MM.1S (cell line): ENCODE measurements around the gene SURF6.

Experiments used
- DNase-seq: peaks from one replicate; pipeline ENCODE4 v3.0.0-alpha.2; 2015
- H2AFZ ChIP-seq: fragments of 300-600 bp; sonication (generic); 2 replicates; pipeline ENCODE4 v1.6.0; 2016; ENCODE audit warnings: antibody characterized with exemption, low read length
- H3F3A ChIP-seq: fragments of 300-600 bp; sonication (generic); 2 replicates; pipeline ENCODE4 v1.6.1; 2016; ENCODE audit warnings: mild to moderate bottlenecking, antibody characterized with exemption, low read length, moderate library complexity, mixed read lengths; ENCODE audit not compliant: insufficient read depth
- H3K27ac ChIP-seq: fragments of 300-600 bp; sonication (generic); 2 replicates; pipeline ENCODE4 v1.5.1; 2016; ENCODE audit warnings: mild to moderate bottlenecking, low read length
- H3K27me3 ChIP-seq: fragments of 300-600 bp; sonication (generic); replicated peaks from 2 replicates; pipeline ENCODE4 v1.6.0; 2016; ENCODE audit warnings: low read length; ENCODE audit not compliant: insufficient read depth
- H3K36me3 ChIP-seq: fragments of 300-600 bp; sonication (generic); replicated peaks from 2 replicates; pipeline ENCODE4 v1.6.1; 2016; ENCODE audit warnings: mild to moderate bottlenecking, low read length, mixed read lengths; ENCODE audit not compliant: insufficient read depth
- H3K4me1 ChIP-seq: fragments of 300-600 bp; sonication (generic); 2 replicates; pipeline ENCODE4 v1.6.1; 2016; ENCODE audit warnings: low read length, mixed read lengths
- H3K4me2 ChIP-seq: fragments of 300-600 bp; sonication (generic); 2 replicates; pipeline ENCODE4 v1.6.0; 2016; ENCODE audit warnings: low read depth, low read length
- H3K4me3 ChIP-seq: fragments of 300-600 bp; sonication (generic); 2 replicates; pipeline ENCODE4 v1.5.1; 2016; ENCODE audit warnings: low read length, mixed read lengths
- H3K79me2 ChIP-seq: fragments of 300-600 bp; sonication (generic); 2 replicates; pipeline ENCODE4 v1.6.1; 2016; ENCODE audit warnings: mixed run types, low read length, mixed read lengths
- H3K9ac ChIP-seq: fragments of 300-600 bp; sonication (generic); 2 replicates; pipeline ENCODE4 v1.6.1; 2016; ENCODE audit warnings: low read length, mixed read lengths
- H3K9me2 ChIP-seq: fragments of 300-600 bp; sonication (generic); replicated peaks from 2 replicates; pipeline ENCODE4 v1.6.1; 2016; ENCODE audit warnings: mild to moderate bottlenecking, low read length, mixed read lengths; ENCODE audit not compliant: insufficient read depth
- H3K9me3 ChIP-seq: fragments of 300-600 bp; sonication (generic); replicated peaks from 2 replicates; pipeline ENCODE4 v1.6.1; 2016; ENCODE audit warnings: mild to moderate bottlenecking, low read length, mixed read lengths; ENCODE audit not compliant: insufficient read depth
- H4K20me1 ChIP-seq: fragments of 300-600 bp; sonication (generic); 2 replicates; pipeline ENCODE4 v1.6.1; 2016; ENCODE audit warnings: mild to moderate bottlenecking, low read length, moderate library complexity, mixed read lengths; ENCODE audit not compliant: insufficient read depth
- CTCF ChIP-seq: fragments of 300-600 bp; sonication (generic); IDR thresholded peaks from 2 replicates; pipeline ENCODE4 v1.5.1; 2016; ENCODE audit warnings: antibody characterized with exemption, low read length, mixed read lengths
- EZH2 ChIP-seq: fragments of 300-600 bp; sonication (generic); optimal IDR thresholded peaks from 2 replicates; pipeline ENCODE3; 2017; ENCODE audit warnings: low read depth, mild to moderate bottlenecking, antibody characterized with exemption, low read length, mixed read lengths
- EZH2phosphoT487 ChIP-seq: fragments of 300-600 bp; sonication (generic); IDR thresholded peaks from 2 replicates; pipeline ENCODE4 v1.6.1; 2018; ENCODE audit warnings: antibody characterized with exemption, low read length

Gene SURF6

GRCh38 chr9:133323991-133324703, 11.8 kb downstream of the SURF6 start:
- H3F3A ChIP-seq, result no peaks in the 10 kb centered on the region

GRCh38 chr9:133323211-133323610, 12.8 kb downstream of the SURF6 start:
- Histone ChIP-seq H3K4me1 (no peaks in the 10 kb centered on the region), H3K4me2 (no peak overlapping the region), H3K9me2 (no peaks in the 10 kb centered on the region), H3F3A (no peaks in the 10 kb centered on the region), H3K9me3 (no peaks in the 10 kb centered on the region), H2AFZ (no peak overlapping the region), H3K4me3 (no peak overlapping the region), H3K9ac (no peak overlapping the region), H3K27me3 (peaks cover 90% of the 10 kb centered on the region), H4K20me1 (no peaks in the 10 kb centered on the region), H3K36me3 (no peaks in the 10 kb centered on the region), H3K27ac (no peak overlapping the region), H3K79me2 (no peaks in the 10 kb centered on the region)
- TF ChIP-seq CTCF (no peak), EZH2phosphoT487 (no peak), EZH2 (no peak)
- no peak for DNase-seq

More at GRCh38 chr9:133323991-133324703, 11.8 kb downstream of the SURF6 start:
- no peaks in the 10 kb centered on the region for H3K36me3 ChIP-seq
- no peak overlapping the region for H3K4me2 ChIP-seq
- H3K9me2 ChIP-seq, result no peaks in the 10 kb centered on the region
- no peaks in the 10 kb centered on the region for H3K4me1 ChIP-seq
- no peaks in the 10 kb centered on the region for H4K20me1 ChIP-seq
- H3K9ac ChIP-seq, result no peak overlapping the region
- no peak overlapping the region for H3K4me3 ChIP-seq
- DNase-seq, result no peak
- no peak overlapping the region for H2AFZ ChIP-seq
- H3K79me2 ChIP-seq, result no peaks in the 10 kb centered on the region
- TF ChIP-seq EZH2, result no peak
- TF ChIP-seq EZH2phosphoT487, result no peak
- no peak for TF ChIP-seq CTCF
- H3K27me3 ChIP-seq, result peaks cover 83% of the 10 kb centered on the region
- H3K9me3 ChIP-seq, result no peaks in the 10 kb centered on the region
- H3K27ac ChIP-seq, result no peak overlapping the region

- TF ChIP-seq EZH2phosphoT487, result no peak
- no peaks in the 10 kb centered on the region for H3K36me3 ChIP-seq
- no peak overlapping the region for H3K9ac ChIP-seq
- no peak overlapping the region for H3K27ac ChIP-seq
- no peak overlapping the region for H3K4me3 ChIP-seq
- no peaks in the 10 kb centered on the region for H3F3A ChIP-seq
- no peak overlapping the region for H2AFZ ChIP-seq
- H4K20me1 ChIP-seq, result no peaks in the 10 kb centered on the region
- H3K27me3 ChIP-seq, result peaks cover 90% of the 10 kb centered on the region
- no peaks in the 10 kb centered on the region for H3K79me2 ChIP-seq
- no peaks in the 10 kb centered on the region for H3K9me2 ChIP-seq
- no peak overlapping the region for H3K4me2 ChIP-seq
- DNase-seq, result no peak
- H3K9me3 ChIP-seq, result no peaks in the 10 kb centered on the region
- no peaks in the 10 kb centered on the region for H3K4me1 ChIP-seq
Measured at GRCh38 chr9:133322701-133323100, 13.3 kb downstream of the SURF6 start.

GRCh38 chr9:133321411-133321935, 14.5 kb downstream of the SURF6 start:
- no peak overlapping the region for H2AFZ ChIP-seq
- no peak overlapping the region for H3K4me3 ChIP-seq
- no peaks in the 10 kb centered on the region for H3K9me3 ChIP-seq

More at GRCh38 chr9:133321411-133321935, 14.5 kb downstream of the SURF6 start:
- Histone ChIP-seq H3K4me2 (no peak overlapping the region), H4K20me1 (no peaks in the 10 kb centered on the region), H3F3A (no peaks in the 10 kb centered on the region), H3K79me2 (no peaks in the 10 kb centered on the region), H3K27me3 (peaks cover 88% of the 10 kb centered on the region), H3K36me3 (no peaks in the 10 kb centered on the region), H3K27ac (no peak overlapping the region), H3K9ac (no peak overlapping the region), H3K4me1 (no peaks in the 10 kb centered on the region), H3K9me2 (no peaks in the 10 kb centered on the region)
- no peak for DNase-seq
- TF ChIP-seq CTCF, result no peak
